ENCODE measurements around the gene SEMA3C. TPM values are rescaled to one million over a fixed set of nuclear protein-coding genes. Genes with fewer than 3 reads are reported as not detected.

SEMA3C gene
- total RNA-seq, 2 donors from 2014 or later: 0.09 to 0.15 TPM

GRCh38 chr7:80806663-80807062 is 112.2 kb downstream of the SEMA3C start:
- Histone ChIP-seq H3K9me3 (ENCODE audit: control insufficient read depth, low read length) (peaks cover 6% of the 10 kb centered on the region), H3K27me3 (ENCODE audit: control insufficient read depth, insufficient read depth, low read length, poor library complexity, severe bottlenecking) (no peaks in the 10 kb centered on the region), H3K9ac (ENCODE audit: extremely low read depth, low read length, poor library complexity, severe bottlenecking) (no peak overlapping the region), H3K36me3 (ENCODE audit: control insufficient read depth, insufficient read depth, low read length) (no peaks in the 10 kb centered on the region), H3K27ac (ENCODE audit: low read depth, low read length) (no peak overlapping the region), H3K4me3 (ENCODE audit: low read length) (no peak overlapping the region), H3K4me1 (ENCODE audit: control insufficient read depth, insufficient read depth, low read length) (no peaks in the 10 kb centered on the region)
- Mint-ChIP-seq H3K27ac (no peak overlapping the region), H3K4me3 (no peak overlapping the region), H3K27me3 (ENCODE audit: insufficient read depth) (no peaks in the 10 kb centered on the region), H3K36me3 (ENCODE audit: low read depth) (no peaks in the 10 kb centered on the region), H3K9me3 (no peaks in the 10 kb centered on the region), H3K4me1 (no peaks in the 10 kb centered on the region)
- no peak for TF ChIP-seq CTCF (conservative IDR thresholded peaks at IDR 0.05)
- no peak for DNase-seq
- WGBS, 2 experiments (ENCODE audit: insufficient coverage in 1 of 2, insufficient read length in 1 of 2): 85 to 100% methylated on average over 2 to 6 of the region's 6 CpGs

- no peaks in the 10 kb centered on the region for H3K9me3 Mint-ChIP-seq
- Histone ChIP-seq H3K9me3 (ENCODE audit: control insufficient read depth, low read length) (peaks cover 3% of the 10 kb centered on the region), H3K9ac (ENCODE audit: extremely low read depth, low read length, poor library complexity, severe bottlenecking) (no peak overlapping the region), H3K27me3 (ENCODE audit: control insufficient read depth, insufficient read depth, low read length, poor library complexity, severe bottlenecking) (no peaks in the 10 kb centered on the region), H3K4me1 (ENCODE audit: control insufficient read depth, insufficient read depth, low read length) (no peaks in the 10 kb centered on the region), H3K36me3 (ENCODE audit: control insufficient read depth, insufficient read depth, low read length) (no peaks in the 10 kb centered on the region), H3K4me3 (ENCODE audit: low read length) (no peak overlapping the region), H3K27ac (ENCODE audit: low read depth, low read length) (no peak overlapping the region)
- H3K4me3 Mint-ChIP-seq: no peak overlapping the region
- no peak for DNase-seq
- H3K27me3 Mint-ChIP-seq (ENCODE audit: insufficient read depth): no peaks in the 10 kb centered on the region
- H3K4me1 Mint-ChIP-seq: no peaks in the 10 kb centered on the region
- H3K27ac Mint-ChIP-seq: no peak overlapping the region
- no peak for TF ChIP-seq CTCF (conservative IDR thresholded peaks at IDR 0.05)
- WGBS, 2 experiments (ENCODE audit: insufficient coverage in 1 of 2, insufficient read length in 1 of 2): 78 to 87% methylated on average over 3 to 4 of the region's 4 CpGs
- no peaks in the 10 kb centered on the region for H3K36me3 Mint-ChIP-seq (ENCODE audit: low read depth)
Measured at GRCh38 chr7:80804589-80804988, 114.3 kb downstream of the SEMA3C start.

- Histone ChIP-seq H3K4me3 (ENCODE audit: low read length) (no peak overlapping the region), H3K9ac (ENCODE audit: extremely low read depth, low read length, poor library complexity, severe bottlenecking) (no peak overlapping the region), H3K36me3 (ENCODE audit: control insufficient read depth, insufficient read depth, low read length) (peaks cover under 1% of the 10 kb centered on the region), H3K4me1 (ENCODE audit: control insufficient read depth, insufficient read depth, low read length) (no peaks in the 10 kb centered on the region), H3K9me3 (ENCODE audit: control insufficient read depth, low read length) (no peaks in the 10 kb centered on the region), H3K27me3 (ENCODE audit: control insufficient read depth, insufficient read depth, low read length, poor library complexity, severe bottlenecking) (no peaks in the 10 kb centered on the region), H3K27ac (ENCODE audit: low read depth, low read length) (no peak overlapping the region)
- Mint-ChIP-seq H3K4me1 (no peaks in the 10 kb centered on the region), H3K36me3 (ENCODE audit: low read depth) (no peaks in the 10 kb centered on the region), H3K9me3 (no peaks in the 10 kb centered on the region), H3K4me3 (no peak overlapping the region), H3K27me3 (ENCODE audit: insufficient read depth) (no peaks in the 10 kb centered on the region), H3K27ac (no peak overlapping the region)
- 89 to 100% methylated on average over 1 to 5 of the region's 5 CpGs for WGBS, 2 experiments (ENCODE audit: insufficient coverage in 1 of 2, insufficient read length in 1 of 2)
- TF ChIP-seq CTCF (conservative IDR thresholded peaks at IDR 0.05): no peak
- DNase-seq: no peak
Measured at GRCh38 chr7:80802527-80802926, 116.3 kb downstream of the SEMA3C start.
